Panc1 (cell line): ENCODE measurements around the gene PMS1. TPM values are rescaled to one million over a fixed set of nuclear protein-coding genes. Genes with fewer than 3 reads are reported as not detected.

Source experiments
- ATAC-seq: fragments of 200-7000 bp; cut with Tn5 transposase; 2 replicates; pipeline ENCODE4 v1.9.1; 2020; ENCODE audit warnings: mild to moderate bottlenecking, moderate library complexity
- BruUV-seq: library from RNA; stranded (reverse); fragments of 400-500 nt; replicated peaks from 2 replicates; lab custom pipeline; 2021; lab: Mats Ljungman, UMichigan
- CTCF ChIA-PET: fragments of 300-600 bp; sonication (Branson Sonifier 250); formaldehyde crosslinking; loops from one replicate; lab custom pipeline; 2022; ENCODE audit warnings: antibody characterized with exemption; lab: Charles Lee
- POLR2A ChIA-PET: fragments of 300-600 bp; sonication (Branson Sonifier 250); formaldehyde crosslinking; loops from one replicate; lab custom pipeline; 2022; ENCODE audit warnings: antibody characterized with exemption; lab: Charles Lee
- DNase-seq: peaks from one replicate; pipeline ENCODE4 v3.0.0-alpha.2; 2010; ENCODE audit warnings: low read depth, low spot score
- H3K27ac ChIP-seq: 2 replicates; pipeline ENCODE4 v1.5.1; 2011; ENCODE audit warnings: mild to moderate bottlenecking, low read length, inconsistent platforms
- H3K27me3 ChIP-seq: fragments of 200-500 bp; sonication (Bioruptor generic); 2 replicates; pipeline ENCODE4 v1.6.0; 2014; ENCODE audit warnings: low read length, inconsistent platforms; ENCODE audit not compliant: control insufficient read depth, insufficient read depth
- H3K36me3 ChIP-seq: fragments of 200-500 bp; sonication (Bioruptor generic); 2 replicates; pipeline ENCODE4 v1.5.1; 2014; ENCODE audit warnings: inconsistent platforms, mild to moderate bottlenecking, low read length, moderate library complexity; ENCODE audit not compliant: control insufficient read depth, insufficient read depth
- H3K4me1 ChIP-seq: 2 replicates; pipeline ENCODE4 v1.5.1; 2011; ENCODE audit warnings: inconsistent platforms, mild to moderate bottlenecking, low read length, moderate library complexity; ENCODE audit not compliant: control insufficient read depth, insufficient read depth
- H3K4me3 ChIP-seq, 2 experiments: 2 replicates each; pipeline ENCODE4 v1.5.1; 2011 to 2012; ENCODE audit warnings: low read depth in 2 of 2, low read length in 2 of 2, mild to moderate bottlenecking in 2 of 2, inconsistent platforms in 1 of 2, moderate library complexity in 1 of 2
- H3K9me3 ChIP-seq: fragments of 200-500 bp; sonication (Bioruptor generic); 2 replicates; pipeline ENCODE4 v1.5.1; 2014; ENCODE audit warnings: low read depth, mild to moderate bottlenecking, inconsistent platforms, low read length, moderate library complexity; ENCODE audit not compliant: control insufficient read depth, insufficient read depth
- CTCF ChIP-seq: fragments of 450-650 bp; IDR thresholded peaks from 2 replicates; pipeline ENCODE4 v1.5.1; 2017; ENCODE audit warnings: mild to moderate bottlenecking
- POLR2AphosphoS5 ChIP-seq: IDR thresholded peaks from 2 replicates; pipeline ENCODE4 v1.6.1; 2012; ENCODE audit warnings: mild to moderate bottlenecking, low read depth, low read length, moderate library complexity
- REST ChIP-seq, 2 experiments: IDR thresholded peaks; 2 replicates each; pipeline ENCODE4 v1.6.1; 2011 to 2012; ENCODE audit warnings: low read depth in 2 of 2, control low read depth in 1 of 2, low read length in 1 of 2, mild to moderate bottlenecking in 1 of 2, moderate library complexity in 1 of 2; ENCODE audit not compliant: insufficient read depth in 1 of 2
- SIN3A ChIP-seq: IDR thresholded peaks from 2 replicates; pipeline ENCODE4 v1.6.1; 2012; ENCODE audit warnings: low read depth, mild to moderate bottlenecking, low read length, moderate library complexity, borderline replicate concordance; ENCODE audit not compliant: insufficient read depth
- TCF7L2 ChIP-seq: IDR thresholded peaks from 2 replicates; pipeline ENCODE4 v1.6.1; 2011; ENCODE audit warnings: mild to moderate bottlenecking, low read depth, low read length, inconsistent platforms
- in situ Hi-C: cut with HindIII; loops from 2 replicates; pipeline ENCODE4 v1.10.0; 2016; ENCODE audit warnings: low sequenced_read_pairs, low pct_unique_long_range_greater_than_20kb
- intact Hi-C: fragments of 100-400 bp; cut with micrococcal nuclease; formaldehyde crosslinking; loops from one replicate; pipeline ENCODE4 v1.10.0; 2022; ENCODE audit not compliant: unreplicated experiment
- total RNA-seq: library from RNA; stranded (reverse); gene quantifications from one replicate; pipeline ENCODE4 v1.2.1, GENCODE V29; 2021; ENCODE audit not compliant: unreplicated experiment

The PMS1 gene
- total RNA-seq, 1 experiment from 2014 or later, result 47.0 TPM

- no peaks in the 10 kb centered on the region for H3K4me1 ChIP-seq
- intact Hi-C loops, result no loop called here
- DNase-seq (no peak), ATAC-seq (no peak)
- ChIA-PET POLR2A (no interaction called here), CTCF (no interaction called here)
- in situ Hi-C loops, result no loop called here
- no TSS peak for BruUV-seq
- no peak overlapping the region for H3K27ac ChIP-seq
- H3K4me3 ChIP-seq, result no peak overlapping the region
- no peak for TF ChIP-seq CTCF
- no peak for TF ChIP-seq POLR2AphosphoS5
- no peak for TF ChIP-seq TCF7L2
- no peak for TF ChIP-seq SIN3A
- TF ChIP-seq REST (IDR thresholded peaks at IDR 0.05; ENCODE audit: insufficient read depth in 1 of 2, low read depth in 2 of 2, low read length in 1 of 2), result no peak
- H3K36me3 ChIP-seq, result peaks cover 11% of the 10 kb centered on the region
- no peaks in the 10 kb centered on the region for H3K9me3 ChIP-seq
- H3K27me3 ChIP-seq, result no peaks in the 10 kb centered on the region
These were observed 34.2 kb downstream of the PMS1 start for GRCh38 chr2:189818249-189819038.

GRCh38 chr2:189819297-189819704 is 35.1 kb downstream of the PMS1 start:
- intact Hi-C loops (no loop called here), in situ Hi-C loops (no loop called here)
- TF ChIP-seq POLR2AphosphoS5 (no peak), CTCF (no peak), TCF7L2 (no peak), SIN3A (no peak), REST (IDR thresholded peaks at IDR 0.05; ENCODE audit: insufficient read depth in 1 of 2, low read depth in 2 of 2, low read length in 1 of 2) (no peak)
- H3K4me3 ChIP-seq, result no peak overlapping the region
- no peaks in the 10 kb centered on the region for H3K27me3 ChIP-seq
- H3K9me3 ChIP-seq, result no peaks in the 10 kb centered on the region
- POLR2A ChIA-PET, result no interaction called here
- peaks cover 11% of the 10 kb centered on the region for H3K36me3 ChIP-seq
- no peaks in the 10 kb centered on the region for H3K4me1 ChIP-seq
- ATAC-seq, result no peak
- BruUV-seq, result no TSS peak
- no peak for DNase-seq
- CTCF ChIA-PET, result no interaction called here
- no peak overlapping the region for H3K27ac ChIP-seq
